HG03571 (cell line): ENCODE data around the gene LRRC75A.

Experiments
- ATAC-seq: cut with Tn5 transposase; IDR thresholded peaks from one replicate; pipeline ENCODE4 v1.9.1; 2021; ENCODE audit not compliant: unreplicated experiment

Gene LRRC75A

GRCh38 chr17:16473044-16474011, 18.7 kb downstream of the LRRC75A start:
- no peak for ATAC-seq

- no peak for ATAC-seq
Observed at GRCh38 chr17:16472539-16472938, 19.5 kb downstream of the LRRC75A start.

GRCh38 chr17:16471295-16471694, 20.7 kb downstream of the LRRC75A start:
- no peak for ATAC-seq

- ATAC-seq, result no peak
Observed at GRCh38 chr17:16470265-16470664, 21.7 kb downstream of the LRRC75A start.

- ATAC-seq, result no peak
Observed at GRCh38 chr17:16468428-16468992, 23.5 kb downstream of the LRRC75A start.

GRCh38 chr17:16467886-16468285, 24.1 kb downstream of the LRRC75A start:
- no peak for ATAC-seq

GRCh38 chr17:16467044-16467443, 24.9 kb downstream of the LRRC75A start:
- no peak for ATAC-seq

GRCh38 chr17:16466407-16466806, 25.6 kb downstream of the LRRC75A start:
- ATAC-seq, result no peak

- no peak for ATAC-seq
Observed at GRCh38 chr17:16465861-16466338, 26.1 kb downstream of the LRRC75A start.

- no peak for ATAC-seq
Observed at GRCh38 chr17:16465052-16465312, 27.0 kb downstream of the LRRC75A start.

GRCh38 chr17:16464303-16465051, 27.5 kb downstream of the LRRC75A start:
- no peak for ATAC-seq

- no peak for ATAC-seq
Observed at GRCh38 chr17:16463358-16464302, 28.4 kb downstream of the LRRC75A start.

GRCh38 chr17:16462070-16462864, 29.7 kb downstream of the LRRC75A start:
- no peak for ATAC-seq

GRCh38 chr17:16461606-16461866, 30.5 kb downstream of the LRRC75A start:
- ATAC-seq, result no peak

- no peak for ATAC-seq
Observed at GRCh38 chr17:16460796-16461605, 31.0 kb downstream of the LRRC75A start.

- no peak for ATAC-seq
Observed at GRCh38 chr17:16459855-16460550, 32.0 kb downstream of the LRRC75A start.

- no peak for ATAC-seq
Observed at GRCh38 chr17:16459271-16459670, 32.7 kb downstream of the LRRC75A start.

- ATAC-seq, result no peak
Observed at GRCh38 chr17:16456742-16457316, 35.2 kb downstream of the LRRC75A start.
